ENCODE results near the gene VMP1. TPM values are rescaled to one million over a fixed set of nuclear protein-coding genes. Genes with fewer than 3 reads are reported as not detected.

The VMP1 gene
- total and polyA plus RNA-seq, 2 donors from 2014 or later: 96.4 to 338 TPM

DNA sequence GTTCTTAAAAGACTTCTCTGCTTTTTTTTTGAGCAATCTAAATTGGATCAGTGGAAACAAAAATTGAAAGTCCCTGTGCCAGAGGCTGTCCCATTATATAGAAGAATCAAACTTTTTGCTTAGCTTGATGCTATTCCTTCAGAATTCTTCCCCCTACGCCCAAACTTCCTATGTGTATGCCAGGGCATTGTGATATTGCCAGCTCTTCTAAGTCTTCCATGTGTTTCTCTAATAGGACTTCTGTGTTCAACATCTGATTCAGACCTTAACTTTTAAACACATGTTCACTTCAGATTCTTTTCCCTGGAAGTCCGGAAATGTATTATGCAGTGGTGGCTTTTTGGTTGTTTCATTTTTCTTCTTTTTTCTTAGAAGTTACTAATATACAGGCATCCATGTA lies 19.0 kb upstream of the VMP1 start:
- no peak overlapping the region for H3K27ac ChIP-seq (ENCODE audit: low read depth in 2 of 2, low read length in 2 of 2)
- no peak overlapping the region for H3K4me3 ChIP-seq (ENCODE audit: low read length in 3 of 3)
- no peaks in the 10 kb centered on the region for H3K27me3 ChIP-seq (ENCODE audit: control insufficient read depth, insufficient read depth, low read length)
- FAIRE-seq (no peak), DNase-seq (no peak)
- no peaks in the 10 kb centered on the region for H3K4me1 ChIP-seq (ENCODE audit: control insufficient read depth in 2 of 3, insufficient read depth in 2 of 3, low read depth in 1 of 3, low read length in 3 of 3)
- H3K36me3 ChIP-seq (ENCODE audit: control insufficient read depth in 2 of 3, insufficient read depth in 3 of 3, low read length in 3 of 3): peaks cover 18 to 63% (median 33%) of the 10 kb centered on the region in 3 donors
- H3K9ac ChIP-seq (ENCODE audit: low read length in 3 of 3): no peak overlapping the region
- H3K9me3 ChIP-seq (ENCODE audit: control insufficient read depth in 2 of 3, insufficient read depth in 1 of 3, low read length in 3 of 3): no peaks in the 10 kb centered on the region
- intact Hi-C loops (cut with DNase I): no loop called here
- TF ChIP-seq, protein P1, sequence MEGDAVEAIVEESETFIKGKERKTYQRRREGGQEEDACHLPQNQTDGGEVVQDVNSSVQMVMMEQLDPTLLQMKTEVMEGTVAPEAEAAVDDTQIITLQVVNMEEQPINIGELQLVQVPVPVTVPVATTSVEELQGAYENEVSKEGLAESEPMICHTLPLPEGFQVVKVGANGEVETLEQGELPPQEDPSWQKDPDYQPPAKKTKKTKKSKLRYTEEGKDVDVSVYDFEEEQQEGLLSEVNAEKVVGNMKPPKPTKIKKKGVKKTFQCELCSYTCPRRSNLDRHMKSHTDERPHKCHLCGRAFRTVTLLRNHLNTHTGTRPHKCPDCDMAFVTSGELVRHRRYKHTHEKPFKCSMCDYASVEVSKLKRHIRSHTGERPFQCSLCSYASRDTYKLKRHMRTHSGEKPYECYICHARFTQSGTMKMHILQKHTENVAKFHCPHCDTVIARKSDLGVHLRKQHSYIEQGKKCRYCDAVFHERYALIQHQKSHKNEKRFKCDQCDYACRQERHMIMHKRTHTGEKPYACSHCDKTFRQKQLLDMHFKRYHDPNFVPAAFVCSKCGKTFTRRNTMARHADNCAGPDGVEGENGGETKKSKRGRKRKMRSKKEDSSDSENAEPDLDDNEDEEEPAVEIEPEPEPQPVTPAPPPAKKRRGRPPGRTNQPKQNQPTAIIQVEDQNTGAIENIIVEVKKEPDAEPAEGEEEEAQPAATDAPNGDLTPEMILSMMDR (IDR thresholded peaks at IDR 0.05; ENCODE audit: borderline replicate concordance, extremely low read depth, insufficient read depth): no peak

DNA sequence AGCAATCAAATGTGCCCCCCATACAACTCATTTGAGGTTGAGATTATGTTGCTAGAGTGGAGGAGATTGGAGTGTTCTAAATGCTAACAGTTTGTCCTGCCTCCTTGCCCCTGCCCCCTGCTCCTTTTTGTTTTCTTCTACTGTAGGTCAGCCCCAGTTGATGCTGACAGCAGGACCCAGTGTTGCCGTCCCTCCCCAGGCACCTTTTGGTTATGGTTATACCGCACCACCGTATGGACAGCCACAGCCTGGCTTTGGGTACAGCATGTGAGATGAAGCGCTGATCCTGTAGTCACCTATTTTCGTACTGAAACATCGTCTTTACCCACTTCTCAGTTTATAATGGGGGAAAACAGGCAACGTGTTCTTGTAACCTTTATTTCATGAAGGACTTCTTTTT lies 13.9 kb upstream of the VMP1 start:
- Histone ChIP-seq H3K9ac (ENCODE audit: low read length in 3 of 3) (no peak overlapping the region), H3K36me3 (ENCODE audit: control insufficient read depth in 2 of 3, insufficient read depth in 3 of 3, low read length in 3 of 3) (peaks cover 19 to 70% (median 46%) of the 10 kb centered on the region in 3 donors), H3K4me3 (ENCODE audit: low read length in 3 of 3) (no peak overlapping the region), H3K27me3 (ENCODE audit: control insufficient read depth, insufficient read depth, low read length) (no peaks in the 10 kb centered on the region), H3K27ac (ENCODE audit: low read depth in 2 of 2, low read length in 2 of 2) (no peak overlapping the region), H3K9me3 (ENCODE audit: control insufficient read depth in 2 of 3, insufficient read depth in 1 of 3, low read length in 3 of 3) (no peaks in the 10 kb centered on the region), H3K4me1 (ENCODE audit: control insufficient read depth in 2 of 3, insufficient read depth in 2 of 3, low read depth in 1 of 3, low read length in 3 of 3) (no peaks in the 10 kb centered on the region)
- DNase-seq (no peak), FAIRE-seq (no peak)
- intact Hi-C loops (cut with DNase I): no loop called here
- TF ChIP-seq, protein P1 (IDR thresholded peaks at IDR 0.05; ENCODE audit: borderline replicate concordance, extremely low read depth, insufficient read depth): no peak

DNA sequence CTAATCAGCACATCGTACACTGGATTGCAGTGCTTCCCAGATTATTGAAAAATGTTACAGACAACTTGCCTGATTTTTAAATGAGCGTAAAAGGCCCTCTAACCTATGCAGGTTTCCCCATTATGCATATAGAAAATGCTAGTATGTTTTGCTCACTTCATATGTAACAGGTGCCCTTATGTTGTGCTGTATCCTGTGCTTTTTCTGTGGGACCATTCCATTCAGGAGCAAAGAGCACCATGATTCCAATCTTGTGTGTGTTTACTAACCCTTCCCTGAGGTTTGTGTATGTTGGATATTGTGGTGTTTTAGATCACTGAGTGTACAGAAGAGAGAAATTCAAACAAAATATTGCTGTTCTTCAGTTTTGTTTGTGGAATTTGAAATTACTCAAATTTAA lies 13.1 kb upstream of the VMP1 start:
- Histone ChIP-seq H3K27me3 (ENCODE audit: control insufficient read depth, insufficient read depth, low read length) (no peaks in the 10 kb centered on the region), H3K36me3 (ENCODE audit: control insufficient read depth in 2 of 3, insufficient read depth in 3 of 3, low read length in 3 of 3) (peaks cover 22 to 77% (median 49%) of the 10 kb centered on the region in 3 donors), H3K9me3 (ENCODE audit: control insufficient read depth in 2 of 3, insufficient read depth in 1 of 3, low read length in 3 of 3) (no peaks in the 10 kb centered on the region), H3K4me1 (ENCODE audit: control insufficient read depth in 2 of 3, insufficient read depth in 2 of 3, low read depth in 1 of 3, low read length in 3 of 3) (no peaks in the 10 kb centered on the region), H3K9ac (ENCODE audit: low read length in 3 of 3) (no peak overlapping the region), H3K27ac (ENCODE audit: low read depth in 2 of 2, low read length in 2 of 2) (no peak overlapping the region), H3K4me3 (ENCODE audit: low read length in 3 of 3) (no peak overlapping the region)
- TF ChIP-seq, protein P1 (IDR thresholded peaks at IDR 0.05; ENCODE audit: borderline replicate concordance, extremely low read depth, insufficient read depth): no peak
- DNase-seq: no peak
- FAIRE-seq: no peak
- intact Hi-C loops (cut with DNase I): no loop called here

Data from kidney (tissue), 14 donors.